NK-92 treated with Interleukin-12 subunit alpha and Interleukin-12 subunit beta, amount 100 ng/mL, for 24 hours (cell line): ENCODE measurements around the gene UGT1A3.
"Not testable (repeated sequence)": the region's sequence is repeated elsewhere in the genome, so short reads cannot be mapped to it uniquely, and the experiment has no call there.

Experiments used
- DNase-seq: peaks from one replicate; lab custom pipeline; 2025; lab: John Stamatoyannopoulos, UW

The UGT1A3 gene

GRCh38 chr2:233707940-233708644 is 20.8 kb upstream of the UGT1A3 start:
- DNase-seq, result no peak

GRCh38 chr2:233708942-233709341 is 19.9 kb upstream of the UGT1A3 start:
- no peak for DNase-seq

GRCh38 chr2:233711312-233712008 is 17.4 kb upstream of the UGT1A3 start:
- DNase-seq, result peak; percentile 52

- DNase-seq, result no peak
Observed at GRCh38 chr2:233712611-233713261, 16.1 kb upstream of the UGT1A3 start, which contains the start of gene UGT1A5. Gene UGT1A5, plus strand, starts transcription at chr2:233712907. Its CDS starts 85 bp downstream, at chr2:233712992.

GRCh38 chr2:233713262-233713615 is 15.6 kb upstream of the UGT1A3 start:
- DNase-seq, result no peak

GRCh38 chr2:233714121-233714520 is 14.7 kb upstream of the UGT1A3 start:
- DNase-seq, result no peak

- DNase-seq, result no peak
Observed at GRCh38 chr2:233718552-233718951, 10.3 kb upstream of the UGT1A3 start, which contains the start of gene UGT1A4. Gene UGT1A4, plus strand, starts transcription at chr2:233718736. Its CDS starts 85 bp downstream, at chr2:233718821.

- DNase-seq, result not testable (repeated sequence)
Observed at GRCh38 chr2:233736868-233737653, 8.2 kb downstream of the UGT1A3 start.

GRCh38 chr2:233740870-233741269 is 12.0 kb downstream of the UGT1A3 start:
- DNase-seq, result no peak

GRCh38 chr2:233743464-233744259 is 14.8 kb downstream of the UGT1A3 start:
- no peak for DNase-seq

GRCh38 chr2:233745073-233745755 is 16.4 kb downstream of the UGT1A3 start:
- no peak for DNase-seq

GRCh38 chr2:233745838-233746237 is 17.0 kb downstream of the UGT1A3 start:
- DNase-seq, result not testable (repeated sequence)

GRCh38 chr2:233746475-233747282 is 17.8 kb downstream of the UGT1A3 start:
- no peak for DNase-seq

- no peak for DNase-seq
Observed at GRCh38 chr2:233747283-233747544, 18.4 kb downstream of the UGT1A3 start.

- not testable (repeated sequence) for DNase-seq
Observed at GRCh38 chr2:233750689-233751088, 21.8 kb downstream of the UGT1A3 start.

GRCh38 chr2:233751212-233752009 is 22.6 kb downstream of the UGT1A3 start:
- not testable (repeated sequence) for DNase-seq

- DNase-seq, result no peak
Observed at GRCh38 chr2:233754872-233755611, 26.2 kb downstream of the UGT1A3 start.

GRCh38 chr2:233756429-233757081 is 27.7 kb downstream of the UGT1A3 start:
- no peak for DNase-seq
